Natural killer cell treated with Interleukin-12 subunit alpha and Interleukin-12 subunit beta and Interleukin-15 and Interleukin-18, amount 100 ng/mL, for 72 hours (primary cell): ENCODE measurements around the gene CYLD. TPM values are rescaled to one million over a fixed set of nuclear protein-coding genes. Genes with fewer than 3 reads are reported as not detected.

Experiments
- ATAC-seq, 2 donors: fragments of 150-1000 bp; cut with Tn5 transposase in 1 of 2; sonication (Bioruptor Pico), chemical (Tn5 transposase) in 1 of 2; 2 replicates each; pipeline ENCODE4 v1.10.0; 2021
- DNase-seq: peaks from one replicate; pipeline ENCODE4 v3.0.0; 2022; ENCODE audit warnings: low spot score
- H3K27ac Mint-ChIP-seq, 2 donors: 1 replicate in 1 of 2; 2 replicates in 1 of 2; pipeline ENCODE4 v1.8.0; 2022; ENCODE audit warnings: mixed read lengths in 2 of 2, mild to moderate bottlenecking in 1 of 2, moderate library complexity in 1 of 2
- H3K27me3 Mint-ChIP-seq, 2 donors: 1 replicate in 1 of 2; 2 replicates in 1 of 2; pipeline ENCODE4 v1.8.0; 2022; ENCODE audit warnings: mixed read lengths in 2 of 2
- H3K36me3 Mint-ChIP-seq: one replicate; pipeline ENCODE4 v1.8.0; 2022; ENCODE audit warnings: mixed read lengths
- H3K4me1 Mint-ChIP-seq, 2 donors: 1 replicate in 1 of 2; 2 replicates in 1 of 2; pipeline ENCODE4 v1.8.0; 2022; ENCODE audit warnings: low read depth in 2 of 2, mixed read lengths in 2 of 2, mild to moderate bottlenecking in 1 of 2
- H3K4me3 Mint-ChIP-seq: one replicate; pipeline ENCODE4 v1.8.0; 2022; ENCODE audit warnings: mixed read lengths
- H3K9me3 Mint-ChIP-seq: 2 replicates; pipeline ENCODE4 v1.8.0; 2022; ENCODE audit warnings: mixed read lengths
- total RNA-seq, 2 donors: library from RNA; stranded (reverse); gene quantifications; one replicate each; pipeline ENCODE4 v1.2.3, GENCODE V29; 2022

Gene CYLD
- total RNA-seq, 2 donors from 2014 or later, result 95.4 to 126 TPM

DNA sequence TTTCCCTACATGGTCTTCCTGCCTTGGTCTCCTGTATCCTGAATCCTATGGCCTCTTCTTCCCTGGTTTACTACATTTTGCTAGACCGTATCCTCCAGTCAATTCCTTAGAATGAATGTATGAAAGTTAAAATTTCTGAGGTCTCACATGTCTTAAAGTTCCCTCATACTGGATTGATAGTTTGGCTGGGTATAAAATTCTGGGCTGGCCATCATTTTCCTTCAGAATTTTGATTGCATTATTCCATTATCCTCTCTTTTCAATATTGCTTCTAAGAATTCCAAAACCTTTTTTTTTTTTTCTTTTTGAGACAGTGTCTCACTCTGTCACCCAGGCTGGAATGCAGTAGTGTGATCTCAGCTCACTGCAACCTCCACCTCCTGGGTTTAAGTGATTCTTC, 37.6 kb upstream of the CYLD start:
- no peaks in the 10 kb centered on the region for H3K27me3 Mint-ChIP-seq
- no peak for ATAC-seq
- H3K27ac Mint-ChIP-seq, result no peak overlapping the region
- peak overlapping the region; percentile 10 for H3K4me3 Mint-ChIP-seq
- DNase-seq, result no peak
- peaks cover 8% of the 10 kb centered on the region for H3K9me3 Mint-ChIP-seq
- H3K4me1 Mint-ChIP-seq, result peaks cover 39 to 52% of the 10 kb centered on the region in 2 donors
- peaks cover 35% of the 10 kb centered on the region for H3K36me3 Mint-ChIP-seq

DNA sequence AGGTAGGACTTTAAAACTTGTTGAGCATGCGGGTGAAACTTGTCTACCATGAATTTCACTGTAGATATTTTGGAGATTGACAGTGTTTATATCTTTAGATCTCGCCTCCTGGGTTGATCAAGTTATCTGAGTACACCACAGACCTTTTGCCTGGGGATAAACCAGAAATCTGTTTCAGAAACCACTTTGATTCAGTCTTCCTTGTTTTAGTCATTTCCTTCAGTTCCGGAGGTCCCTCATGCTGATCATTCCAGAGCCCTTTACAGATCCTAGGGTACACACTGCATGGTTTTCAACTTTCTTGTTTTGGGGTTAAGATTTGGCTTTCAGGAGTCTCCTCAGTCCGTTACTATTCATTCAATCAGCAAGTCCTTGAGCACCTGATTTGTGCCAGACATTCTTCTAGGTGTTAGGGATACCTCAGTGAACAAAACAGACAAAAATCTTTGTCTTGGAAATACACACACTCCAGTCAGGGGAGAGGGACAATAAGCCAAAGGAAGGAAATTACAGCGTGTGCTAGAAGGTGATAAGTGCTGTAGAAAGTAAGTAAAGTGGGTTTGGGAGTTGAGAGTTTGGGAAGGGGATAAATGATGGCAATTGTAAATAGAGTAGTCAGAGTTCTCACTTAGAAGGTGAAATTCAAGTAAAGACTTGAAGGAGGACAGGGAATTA, 36.3 kb upstream of the CYLD start:
- Mint-ChIP-seq H3K9me3 (peaks cover 8% of the 10 kb centered on the region), H3K4me3 (peak overlapping the region; percentile 13), H3K27me3 (no peaks in the 10 kb centered on the region), H3K4me1 (peaks cover 31 to 53% of the 10 kb centered on the region in 2 donors), H3K27ac (peak overlapping the region; percentile 9 to 24), H3K36me3 (peaks cover 29% of the 10 kb centered on the region)
- DNase-seq (no peak), ATAC-seq (no peak)

DNA sequence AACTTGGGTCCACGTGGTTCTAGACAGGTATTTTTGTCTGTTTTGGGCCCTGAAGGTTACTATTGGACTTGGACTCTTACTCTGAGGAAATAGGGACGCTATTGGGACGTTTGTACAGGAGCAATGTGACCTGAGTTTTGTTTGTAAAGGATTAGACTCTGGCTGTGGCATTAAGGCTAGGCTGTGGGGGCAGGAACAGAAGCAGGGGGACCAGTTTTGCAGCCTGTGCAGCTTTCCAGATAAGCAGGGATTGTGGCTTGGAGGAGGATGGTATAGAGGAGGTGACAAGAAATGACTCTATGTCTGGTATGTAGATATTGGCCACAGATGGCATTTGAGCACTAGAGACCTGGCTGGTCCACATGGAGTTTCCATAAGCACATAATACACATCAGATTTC, 35.6 kb upstream of the CYLD start:
- H3K27me3 Mint-ChIP-seq, result no peaks in the 10 kb centered on the region
- no peak for DNase-seq
- peaks cover 8% of the 10 kb centered on the region for H3K9me3 Mint-ChIP-seq
- peaks cover 25 to 47% of the 10 kb centered on the region in 2 donors for H3K4me1 Mint-ChIP-seq
- ATAC-seq, result no peak
- no peak overlapping the region for H3K4me3 Mint-ChIP-seq
- peaks cover 24% of the 10 kb centered on the region for H3K36me3 Mint-ChIP-seq
- no peak overlapping the region for H3K27ac Mint-ChIP-seq

DNA sequence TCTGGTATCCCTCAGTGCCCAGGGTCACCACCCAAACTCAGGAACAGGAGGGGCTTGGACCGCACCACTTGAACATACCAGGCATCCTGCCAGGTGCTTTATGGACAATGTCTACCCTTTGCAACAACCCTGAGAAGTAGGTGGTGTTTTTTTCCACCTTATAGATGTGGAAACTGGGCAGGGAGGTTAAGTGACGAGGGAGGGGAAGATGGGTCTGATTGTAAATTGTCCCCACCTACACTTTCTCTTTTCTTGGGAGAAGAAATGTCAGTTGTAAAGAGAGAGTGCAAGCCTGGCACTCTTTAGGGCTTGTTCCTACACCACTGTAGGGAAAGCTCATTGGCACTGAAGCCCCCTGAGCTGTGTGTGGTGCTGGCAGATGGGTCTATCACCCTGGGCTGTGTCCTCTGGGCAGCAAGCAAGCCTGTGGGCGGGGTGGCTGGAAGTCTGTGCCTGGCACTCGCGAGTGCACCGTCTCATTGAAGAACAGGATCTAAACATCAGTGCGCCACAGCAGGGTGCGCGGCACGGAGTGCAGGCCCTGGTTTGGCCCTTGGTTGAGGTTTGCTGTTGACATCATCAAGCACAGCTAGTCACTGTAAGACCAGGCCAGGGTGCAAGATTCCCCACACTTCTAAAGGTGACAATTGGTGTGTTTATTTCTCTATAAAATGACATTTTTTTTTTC, 33.4 kb upstream of the CYLD start:
- ATAC-seq (peak; percentile 6 to 40), DNase-seq (no peak)
- Mint-ChIP-seq H3K27ac (peak overlapping the region; percentile 22 to 33), H3K9me3 (peaks cover 8% of the 10 kb centered on the region), H3K27me3 (no peaks in the 10 kb centered on the region), H3K36me3 (peaks cover 21% of the 10 kb centered on the region), H3K4me3 (peak overlapping the region; percentile 33), H3K4me1 (peaks cover 18 to 32% of the 10 kb centered on the region in 2 donors)

DNA sequence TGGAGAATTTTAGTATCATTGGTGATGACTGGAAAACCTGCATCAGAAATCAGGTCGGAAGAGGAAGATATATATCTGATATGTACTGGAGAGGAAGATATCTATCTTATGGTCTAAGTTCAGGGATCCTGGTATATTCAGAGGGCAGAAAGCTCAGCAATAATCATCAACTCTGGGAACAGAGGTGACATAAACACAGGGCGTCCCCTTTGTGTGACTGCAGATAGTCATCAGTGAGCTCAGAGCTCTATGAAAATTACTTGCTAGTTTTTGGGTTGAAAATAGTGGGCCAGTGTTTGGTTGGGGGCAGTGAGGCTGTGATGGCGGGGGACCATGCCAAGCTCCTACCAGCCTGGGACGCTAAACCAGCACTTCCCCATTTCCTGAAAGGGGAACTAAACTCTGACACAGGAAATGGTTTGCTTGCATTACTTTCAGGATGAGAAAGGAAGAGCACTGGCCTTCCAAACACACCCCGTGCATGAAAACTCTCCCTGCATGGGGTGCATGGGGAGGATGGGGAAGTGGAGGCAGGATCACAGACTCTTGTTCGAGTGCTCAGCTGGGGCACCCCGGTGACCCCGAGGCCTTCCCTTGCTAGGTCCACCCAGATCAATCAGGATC, 32.7 kb upstream of the CYLD start:
- Mint-ChIP-seq H3K4me1 (peaks cover 14 to 32% of the 10 kb centered on the region in 2 donors), H3K4me3 (peak overlapping the region; percentile 33)
- ATAC-seq, result peak in 1 of 2 donors; percentile 41

DNA sequence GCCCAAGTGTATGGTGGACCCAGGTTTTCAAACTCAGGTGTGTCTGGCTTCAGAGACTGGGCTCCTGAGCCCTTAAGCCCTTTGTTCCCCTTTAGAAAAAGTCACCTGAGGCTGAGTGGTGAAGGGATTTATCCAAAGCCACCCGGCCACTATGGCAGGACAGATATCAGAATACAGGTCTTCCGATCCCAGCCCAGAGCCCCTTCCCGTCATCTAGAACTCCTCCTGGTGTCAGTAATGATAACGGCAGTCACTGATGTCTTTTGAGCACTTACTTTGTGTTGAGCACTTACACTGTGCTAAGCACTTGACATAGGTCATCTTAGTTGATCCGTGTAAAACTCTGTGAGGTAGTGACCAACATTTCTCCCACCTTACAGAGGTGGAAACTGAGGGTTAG, 31.9 kb upstream of the CYLD start:
- ATAC-seq, result no peak
- H3K4me1 Mint-ChIP-seq, result peaks cover 12 to 29% of the 10 kb centered on the region in 2 donors

More for the DNA sequence above, 32.7 kb upstream of the CYLD start:
- Mint-ChIP-seq H3K36me3 (peaks cover 17% of the 10 kb centered on the region), H3K27me3 (no peaks in the 10 kb centered on the region), H3K27ac (peak overlapping the region; percentile 22 to 33), H3K9me3 (peaks cover 5% of the 10 kb centered on the region)
- DNase-seq, result no peak

DNA sequence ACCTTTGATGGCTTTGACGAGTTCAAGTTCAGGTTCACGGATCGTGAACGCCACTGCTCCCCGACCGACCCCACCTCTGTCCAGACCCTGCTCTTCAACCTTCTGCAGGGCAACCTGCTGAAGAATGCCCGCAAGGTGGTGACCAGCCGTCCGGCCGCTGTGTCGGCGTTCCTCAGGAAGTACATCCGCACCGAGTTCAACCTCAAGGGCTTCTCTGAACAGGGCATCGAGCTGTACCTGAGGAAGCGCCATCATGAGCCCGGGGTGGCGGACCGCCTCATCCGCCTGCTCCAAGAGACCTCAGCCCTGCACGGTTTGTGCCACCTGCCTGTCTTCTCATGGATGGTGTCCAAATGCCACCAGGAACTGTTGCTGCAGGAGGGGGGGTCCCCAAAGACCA, 30.8 kb upstream of the CYLD start:
- Mint-ChIP-seq H3K27ac (no peak overlapping the region), H3K27me3 (no peaks in the 10 kb centered on the region), H3K4me1 (peaks cover 11 to 19% of the 10 kb centered on the region in 2 donors), H3K9me3 (no peaks in the 10 kb centered on the region), H3K36me3 (no peaks in the 10 kb centered on the region), H3K4me3 (no peak overlapping the region)
- DNase-seq (no peak), ATAC-seq (no peak)

More for the DNA sequence above, 31.9 kb upstream of the CYLD start:
- peaks cover 3% of the 10 kb centered on the region for H3K9me3 Mint-ChIP-seq
- DNase-seq, result no peak
- H3K27me3 Mint-ChIP-seq, result no peaks in the 10 kb centered on the region
- peak overlapping the region; percentile 24 to 77 for H3K27ac Mint-ChIP-seq
- peaks cover 9% of the 10 kb centered on the region for H3K36me3 Mint-ChIP-seq
- no peak overlapping the region for H3K4me3 Mint-ChIP-seq

DNA sequence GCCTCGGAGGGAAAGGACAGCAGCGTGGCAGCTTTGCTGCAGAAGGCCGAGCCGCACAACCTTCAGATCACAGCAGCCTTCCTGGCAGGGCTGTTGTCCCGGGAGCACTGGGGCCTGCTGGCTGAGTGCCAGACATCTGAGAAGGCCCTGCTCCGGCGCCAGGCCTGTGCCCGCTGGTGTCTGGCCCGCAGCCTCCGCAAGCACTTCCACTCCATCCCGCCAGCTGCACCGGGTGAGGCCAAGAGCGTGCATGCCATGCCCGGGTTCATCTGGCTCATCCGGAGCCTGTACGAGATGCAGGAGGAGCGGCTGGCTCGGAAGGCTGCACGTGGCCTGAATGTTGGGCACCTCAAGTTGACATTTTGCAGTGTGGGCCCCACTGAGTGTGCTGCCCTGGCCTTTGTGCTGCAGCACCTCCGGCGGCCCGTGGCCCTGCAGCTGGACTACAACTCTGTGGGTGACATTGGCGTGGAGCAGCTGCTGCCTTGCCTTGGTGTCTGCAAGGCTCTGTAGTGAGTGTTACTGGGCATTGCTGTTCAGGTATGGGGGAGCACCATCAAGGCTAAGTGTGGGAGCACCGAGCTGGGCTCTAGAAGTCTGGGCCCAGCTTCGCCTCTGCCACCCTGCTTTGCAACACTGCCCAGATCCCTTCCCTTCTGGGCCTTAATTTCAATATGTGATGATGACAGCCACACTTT, 29.9 kb upstream of the CYLD start:
- no peak overlapping the region for H3K27ac Mint-ChIP-seq
- H3K4me3 Mint-ChIP-seq, result no peak overlapping the region
- H3K4me1 Mint-ChIP-seq, result peaks cover 11 to 18% of the 10 kb centered on the region in 2 donors
- ATAC-seq (peak in 1 of 2 donors; percentile 25), DNase-seq (no peak)
- no peaks in the 10 kb centered on the region for H3K36me3 Mint-ChIP-seq
- H3K27me3 Mint-ChIP-seq, result no peaks in the 10 kb centered on the region
- no peaks in the 10 kb centered on the region for H3K9me3 Mint-ChIP-seq

DNA sequence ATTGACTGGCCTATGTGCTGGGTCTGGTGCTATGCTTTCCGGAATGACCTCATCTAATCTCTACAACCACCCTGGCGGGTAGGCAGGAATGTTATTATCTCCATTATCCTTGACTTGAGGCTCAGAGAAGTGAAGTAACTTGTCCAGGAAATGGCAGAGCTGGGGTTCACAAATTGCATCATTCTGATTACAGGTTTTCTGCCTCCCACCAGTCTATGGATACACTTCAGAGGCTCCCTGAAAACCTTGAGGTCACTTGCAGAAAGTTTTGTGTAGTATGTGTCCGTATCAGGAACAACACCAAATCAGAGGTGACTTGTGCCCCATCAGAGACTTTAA, 29.4 kb upstream of the CYLD start:
- no peaks in the 10 kb centered on the region for H3K36me3 Mint-ChIP-seq
- no peak for ATAC-seq
- DNase-seq, result no peak
- H3K27ac Mint-ChIP-seq, result no peak overlapping the region
- H3K9me3 Mint-ChIP-seq, result no peaks in the 10 kb centered on the region
- no peak overlapping the region for H3K4me3 Mint-ChIP-seq
- H3K27me3 Mint-ChIP-seq, result no peaks in the 10 kb centered on the region
- H3K4me1 Mint-ChIP-seq, result peaks cover 11 to 18% of the 10 kb centered on the region in 2 donors

DNA sequence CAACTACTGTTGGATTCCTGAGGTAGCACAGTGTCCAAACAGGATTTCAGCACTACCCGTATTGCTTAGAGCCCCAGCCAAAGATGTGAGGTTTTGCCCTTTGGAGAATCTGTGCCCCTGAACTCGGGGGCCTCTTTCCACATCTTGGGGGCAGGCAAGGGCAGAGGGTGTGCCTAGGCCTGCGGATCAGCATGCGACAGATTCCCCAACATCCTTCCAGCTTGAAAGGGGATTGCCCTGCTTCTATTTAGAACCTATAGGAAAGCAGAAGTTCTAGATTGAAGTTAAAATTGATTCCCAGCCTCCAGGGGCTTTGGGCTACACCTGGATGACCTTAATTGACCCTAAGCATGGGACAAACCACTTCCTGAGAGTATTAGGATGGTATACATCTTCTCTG, 28.9 kb upstream of the CYLD start:
- H3K27ac Mint-ChIP-seq, result peak overlapping the region in 1 of 2 donors; percentile 66
- ATAC-seq (no peak), DNase-seq (no peak)
- no peaks in the 10 kb centered on the region for H3K9me3 Mint-ChIP-seq
- H3K27me3 Mint-ChIP-seq, result no peaks in the 10 kb centered on the region
- no peaks in the 10 kb centered on the region for H3K36me3 Mint-ChIP-seq
- peaks cover 12 to 19% of the 10 kb centered on the region in 2 donors for H3K4me1 Mint-ChIP-seq
- no peak overlapping the region for H3K4me3 Mint-ChIP-seq

DNA sequence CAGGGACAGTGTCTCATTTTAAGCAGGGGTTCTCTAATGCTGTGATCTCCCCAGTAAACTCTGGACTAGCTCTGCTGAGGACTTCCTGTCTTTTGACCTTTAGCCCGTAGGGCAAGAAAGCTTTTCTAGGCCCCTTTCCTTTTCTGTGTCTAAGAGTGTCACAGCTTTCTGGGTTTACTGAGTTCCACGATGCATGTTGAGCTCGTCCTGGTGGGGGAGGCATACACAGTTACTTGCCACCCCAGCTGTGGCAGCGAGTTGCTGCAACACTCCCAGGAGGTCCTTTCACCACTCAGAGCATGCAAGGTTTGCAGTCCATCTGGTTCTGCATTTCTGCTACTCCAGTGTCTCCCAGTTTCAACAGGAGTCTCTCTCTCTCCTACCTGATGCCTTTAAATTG, 24.8 kb upstream of the CYLD start:
- Mint-ChIP-seq H3K27me3 (no peaks in the 10 kb centered on the region), H3K27ac (peak overlapping the region in 1 of 2 donors; percentile 12), H3K36me3 (no peaks in the 10 kb centered on the region), H3K4me1 (peaks cover 14 to 19% of the 10 kb centered on the region in 2 donors), H3K9me3 (no peaks in the 10 kb centered on the region), H3K4me3 (no peak overlapping the region)
- ATAC-seq, result no peak
- no peak for DNase-seq

DNA sequence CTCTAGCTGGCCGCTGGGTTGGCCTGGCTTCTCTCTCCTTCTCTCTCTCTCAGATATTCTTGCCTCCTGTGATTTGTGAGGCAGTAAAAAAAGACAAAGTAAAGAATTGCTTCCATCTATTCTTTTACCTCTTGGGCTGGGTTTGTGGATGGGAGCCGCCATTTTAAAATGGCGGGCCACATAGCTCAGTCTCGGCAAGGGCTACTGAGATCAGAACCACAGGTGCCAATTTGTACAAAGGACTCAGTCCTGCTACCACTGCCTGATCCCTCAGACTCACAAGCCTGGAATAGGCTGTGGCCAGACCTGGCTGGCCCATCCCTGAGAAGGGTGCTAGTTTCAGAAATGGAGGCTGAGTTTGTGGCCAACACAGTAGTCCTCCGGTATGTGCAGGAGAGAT, 24.4 kb upstream of the CYLD start:
- no peaks in the 10 kb centered on the region for H3K27me3 Mint-ChIP-seq
- ATAC-seq, result no peak
- peak overlapping the region in 1 of 2 donors; percentile 70 for H3K27ac Mint-ChIP-seq
- H3K4me3 Mint-ChIP-seq, result no peak overlapping the region
- H3K36me3 Mint-ChIP-seq, result peaks cover 3% of the 10 kb centered on the region
- peaks cover 18 to 23% of the 10 kb centered on the region in 2 donors for H3K4me1 Mint-ChIP-seq
- DNase-seq, result no peak
- H3K9me3 Mint-ChIP-seq, result no peaks in the 10 kb centered on the region

DNA sequence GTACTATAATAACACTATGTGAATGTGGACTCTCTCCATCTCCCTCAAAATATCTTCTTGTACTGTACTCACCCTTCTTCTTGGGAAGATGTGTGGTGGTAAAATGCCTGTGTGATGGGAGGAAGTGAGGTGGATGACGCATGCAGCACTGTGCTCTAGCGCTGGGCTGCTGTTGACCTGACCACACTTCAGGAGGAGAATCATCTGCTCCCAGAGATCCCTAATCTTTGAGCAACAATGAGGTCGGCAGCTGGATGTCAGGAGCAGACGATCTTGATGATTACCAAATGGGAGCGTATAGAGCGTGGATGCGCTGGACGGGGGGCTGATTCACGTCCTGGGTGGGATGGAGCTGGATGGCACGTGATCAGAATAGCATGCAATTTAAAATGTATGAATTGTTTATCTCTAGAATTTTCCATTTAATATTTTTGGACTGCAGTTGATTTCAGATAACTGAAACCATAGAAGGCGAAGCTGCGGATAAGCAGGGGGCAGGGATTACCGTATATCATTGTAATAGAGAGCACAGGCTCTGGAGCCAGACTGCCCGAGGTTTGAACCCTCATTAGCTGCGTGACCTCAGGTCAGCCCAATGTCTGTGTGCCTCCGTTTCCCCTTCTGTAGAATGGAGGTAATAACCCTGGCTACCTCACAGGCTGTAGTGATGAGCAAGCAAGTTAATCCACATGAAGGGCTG, 23.7 kb upstream of the CYLD start:
- Mint-ChIP-seq H3K27me3 (no peaks in the 10 kb centered on the region), H3K9me3 (peaks cover 1% of the 10 kb centered on the region), H3K4me1 (peaks cover 25 to 29% of the 10 kb centered on the region in 2 donors), H3K36me3 (peaks cover 10% of the 10 kb centered on the region), H3K4me3 (no peak overlapping the region), H3K27ac (peak overlapping the region; percentile 16 to 70)
- DNase-seq (no peak), ATAC-seq (no peak)
